Measurements from ENCODE around the gene LRRC32.

GRCh38 chr11:76702336-76703128 lies 32.0 kb upstream of the LRRC32 start:
- TF ChIP-seq POLR2A (IDR thresholded peaks at IDR 0.05) (no peak), CTCF (IDR thresholded peaks at IDR 0.05) (no peak), EP300 (IDR thresholded peaks at IDR 0.05) (no peak)
